Activated naive CD4-positive, alpha-beta T cell treated with Interleukin-2 at 50 U/mL for 16 hours (primary cell): ENCODE measurements around the gene SEMA4B.
"Not testable (repeated sequence)": the region's sequence is repeated elsewhere in the genome, so short reads cannot be mapped to it uniquely, and the experiment has no call there.

ENCODE experiments used
- DNase-seq: peaks from one replicate; pipeline ENCODE4 v3.0.0-alpha.2; 2020

SEMA4B gene

GRCh38 chr15:90201130-90201943 lies at the start of gene SEMA4B:
SEMA4B (plus strand) TSS chr15:90201330; CDS start chr15:90201579, 249 bp downstream.
- DNase-seq: peak; percentile 71

- no peak for DNase-seq
These were observed 49.0 kb upstream of the SEMA4B start for GRCh38 chr15:90151989-90152645.

DNA sequence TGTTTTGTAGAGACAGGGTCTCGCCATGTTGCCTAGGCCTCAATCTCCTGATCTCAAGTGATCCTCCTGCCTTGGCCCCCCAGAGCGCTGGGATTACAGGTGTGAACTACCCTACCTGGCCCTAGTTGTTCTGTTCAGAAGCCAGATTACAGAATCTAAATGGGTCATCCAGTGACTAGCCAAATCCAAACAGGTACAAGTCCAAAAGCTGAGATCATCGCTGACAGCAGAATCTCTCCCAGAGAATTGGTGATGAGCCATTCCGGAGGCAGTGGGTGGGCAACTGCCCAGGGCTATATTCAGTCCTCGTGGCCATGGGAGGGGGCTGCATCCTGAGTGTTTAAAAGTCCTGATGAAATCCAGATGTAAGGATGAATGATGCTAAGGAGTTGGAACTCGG lies 47.5 kb upstream of the SEMA4B start:
- no peak for DNase-seq

DNA sequence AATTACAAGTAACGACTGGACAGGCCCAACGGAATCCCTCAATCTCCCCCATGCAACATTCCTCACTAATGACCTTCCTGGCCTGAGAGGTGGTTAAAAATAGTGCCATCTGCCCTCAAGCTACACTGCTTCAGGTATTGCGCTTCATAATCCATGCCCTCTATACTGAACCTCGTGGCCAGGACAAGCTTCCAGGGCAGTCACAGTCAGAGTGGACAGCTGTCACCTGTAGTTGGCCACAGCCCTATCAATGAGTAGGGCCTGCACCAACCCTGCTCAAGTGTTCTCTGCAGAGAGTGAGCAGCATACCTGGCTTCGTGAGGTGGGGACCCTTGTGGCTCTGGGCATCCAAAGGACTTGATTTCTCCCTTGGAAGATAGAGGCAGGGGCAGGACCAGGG lies 46.9 kb upstream of the SEMA4B start:
- no peak for DNase-seq

GRCh38 chr15:90154861-90155626 lies 46.1 kb upstream of the SEMA4B start:
- DNase-seq: no peak

GRCh38 chr15:90159213-90159612 lies 41.9 kb upstream of the SEMA4B start:
- DNase-seq: no peak

DNA sequence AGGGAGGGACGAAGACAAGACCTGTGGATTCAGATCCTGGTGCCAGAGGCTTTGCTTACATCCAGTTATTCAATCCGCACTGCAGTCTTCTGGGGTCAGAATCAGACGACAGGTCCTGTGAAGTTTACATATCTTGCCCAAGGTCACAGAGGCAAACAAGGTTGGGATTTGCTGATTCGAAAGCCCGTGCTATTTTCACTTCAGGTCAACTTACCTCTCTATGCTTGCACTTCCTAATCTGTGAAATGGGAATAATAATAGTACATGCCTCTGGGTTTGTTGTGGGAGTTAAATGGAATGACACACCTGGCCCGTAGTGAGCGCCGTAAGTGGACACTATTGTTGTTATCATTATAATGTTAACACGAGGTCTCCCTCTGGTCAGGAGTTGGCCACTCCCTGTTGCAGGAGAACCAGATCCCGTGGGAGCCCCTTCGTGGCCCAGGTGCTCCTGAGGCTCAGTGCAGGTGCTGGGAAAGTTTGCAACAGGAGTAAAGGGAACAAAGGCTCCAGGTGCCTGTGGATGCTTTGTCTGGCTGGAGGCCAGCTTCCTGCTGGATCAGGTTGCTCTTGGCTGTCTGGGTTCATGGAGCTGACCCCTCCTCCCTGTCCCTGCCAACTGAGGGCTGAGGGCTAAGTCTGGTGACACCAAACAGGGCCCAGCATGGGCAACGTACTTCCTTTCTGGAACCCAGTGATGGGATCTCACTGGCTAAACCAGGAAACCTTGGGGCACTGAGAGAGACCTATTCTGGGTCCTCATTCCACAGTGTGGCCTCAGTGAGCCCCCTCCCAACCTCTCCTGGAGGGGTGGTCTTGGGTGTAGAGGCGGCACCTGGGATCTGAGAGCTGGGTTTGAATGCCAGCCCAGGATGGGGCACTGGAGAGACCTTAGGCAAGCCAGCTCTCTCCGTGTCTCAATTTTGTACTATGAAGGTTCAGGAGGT lies 40.1 kb upstream of the SEMA4B start:
- no peak for DNase-seq

GRCh38 chr15:90161950-90162361 lies 39.2 kb upstream of the SEMA4B start:
- no peak for DNase-seq

DNA sequence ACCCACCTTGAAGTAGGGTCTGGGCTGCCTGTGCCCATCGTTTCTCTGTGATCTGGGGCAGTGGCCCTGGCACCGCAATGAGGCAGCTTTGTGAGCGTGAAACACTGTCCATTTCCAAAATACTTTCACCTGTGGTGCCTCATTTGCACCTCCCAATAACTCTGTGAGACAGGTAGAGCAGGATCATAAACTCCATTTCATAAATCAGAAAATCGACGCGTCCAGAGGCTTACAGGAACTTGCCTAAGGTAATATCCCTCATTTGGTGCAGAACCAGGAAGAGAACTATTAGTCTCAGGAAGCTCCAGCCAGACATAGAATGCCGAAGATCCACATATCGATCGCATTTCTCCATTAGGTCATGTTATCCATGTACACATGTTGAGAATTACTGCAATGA lies 38.2 kb upstream of the SEMA4B start:
- no peak for DNase-seq

- DNase-seq: not testable (repeated sequence)
These were observed 36.9 kb upstream of the SEMA4B start for GRCh38 chr15:90164239-90164638.

- no peak for DNase-seq
These were observed 36.0 kb upstream of the SEMA4B start for GRCh38 chr15:90165157-90165556.

- peak; percentile 36 for DNase-seq
These were observed 35.3 kb upstream of the SEMA4B start for GRCh38 chr15:90165659-90166489.

DNA sequence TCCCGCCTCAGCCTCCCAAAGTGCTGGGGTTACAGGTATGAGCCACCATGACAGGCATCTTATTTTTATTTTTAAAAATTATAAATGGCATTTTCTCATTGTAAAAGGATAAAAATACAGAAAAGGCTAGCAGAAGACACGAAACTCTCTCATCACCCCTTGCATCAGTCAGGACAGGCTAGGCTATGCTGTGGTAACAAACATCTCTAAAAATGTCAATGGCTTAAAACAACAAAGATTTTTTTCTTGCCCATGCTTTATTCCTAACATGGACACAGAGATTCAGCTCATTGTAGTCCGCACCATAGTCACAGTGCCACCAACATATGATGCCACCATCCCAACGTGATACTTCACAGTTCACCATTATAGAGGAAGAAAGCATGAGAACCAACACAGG lies 34.0 kb upstream of the SEMA4B start:
- no peak for DNase-seq

DNA sequence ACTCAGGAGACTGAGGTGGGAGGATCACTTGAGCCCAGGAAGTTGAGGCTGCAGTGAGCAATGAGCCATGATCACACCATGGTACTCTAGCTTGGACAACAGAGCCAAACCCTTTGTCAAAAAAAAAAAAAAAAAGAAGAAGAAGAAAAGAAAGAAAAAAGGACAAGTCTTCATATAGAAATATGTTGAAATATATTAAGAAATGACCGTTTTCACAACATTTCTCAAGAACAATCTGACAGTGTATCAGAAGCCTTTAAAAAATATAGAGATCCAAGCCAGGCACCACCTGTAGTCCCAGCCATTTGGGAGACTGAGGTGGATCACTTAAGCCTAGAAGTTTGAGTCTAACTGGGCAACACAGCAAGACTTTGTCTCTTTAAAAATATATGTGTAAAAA lies 29.5 kb upstream of the SEMA4B start:
- DNase-seq: no peak

- no peak for DNase-seq
These were observed 27.8 kb upstream of the SEMA4B start for GRCh38 chr15:90173372-90173771.

DNA sequence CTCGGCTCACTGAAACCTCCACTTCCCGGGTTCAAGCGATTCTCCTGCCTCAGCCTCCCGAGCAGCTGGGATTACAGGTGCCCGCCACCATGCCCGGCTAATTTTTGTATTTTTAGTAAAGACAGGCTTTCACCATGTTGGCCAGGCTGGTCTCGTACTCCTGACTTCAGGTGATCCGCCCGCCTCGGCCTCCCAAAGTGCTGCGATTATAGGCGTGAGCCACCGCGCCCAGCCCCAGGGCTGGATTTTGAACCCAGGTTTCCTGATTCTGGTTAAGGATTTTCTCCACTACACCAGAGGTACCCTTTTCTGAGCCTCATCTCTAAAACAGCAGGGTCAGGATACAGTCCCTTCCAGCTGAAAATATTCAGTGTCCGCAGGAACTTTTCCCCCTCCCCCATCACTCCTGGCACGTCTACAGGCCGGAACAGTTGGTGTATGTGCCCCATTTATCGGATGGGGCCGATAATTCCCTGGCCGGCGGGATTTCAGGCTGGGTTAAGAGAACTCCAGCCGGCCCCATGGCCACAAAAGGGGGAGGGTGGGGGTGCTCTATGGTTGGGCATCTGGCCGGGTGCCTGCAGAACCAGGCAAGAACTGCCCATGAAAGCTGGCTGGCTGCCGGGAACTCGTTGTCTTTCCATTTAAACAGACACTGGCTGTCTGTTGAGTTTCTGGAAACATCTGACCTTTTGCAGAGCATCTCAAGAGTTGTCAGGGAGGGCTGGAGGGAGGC lies 26.8 kb upstream of the SEMA4B start:
- DNase-seq: no peak

GRCh38 chr15:90177012-90177411 lies 24.1 kb upstream of the SEMA4B start:
- no peak for DNase-seq

DNA sequence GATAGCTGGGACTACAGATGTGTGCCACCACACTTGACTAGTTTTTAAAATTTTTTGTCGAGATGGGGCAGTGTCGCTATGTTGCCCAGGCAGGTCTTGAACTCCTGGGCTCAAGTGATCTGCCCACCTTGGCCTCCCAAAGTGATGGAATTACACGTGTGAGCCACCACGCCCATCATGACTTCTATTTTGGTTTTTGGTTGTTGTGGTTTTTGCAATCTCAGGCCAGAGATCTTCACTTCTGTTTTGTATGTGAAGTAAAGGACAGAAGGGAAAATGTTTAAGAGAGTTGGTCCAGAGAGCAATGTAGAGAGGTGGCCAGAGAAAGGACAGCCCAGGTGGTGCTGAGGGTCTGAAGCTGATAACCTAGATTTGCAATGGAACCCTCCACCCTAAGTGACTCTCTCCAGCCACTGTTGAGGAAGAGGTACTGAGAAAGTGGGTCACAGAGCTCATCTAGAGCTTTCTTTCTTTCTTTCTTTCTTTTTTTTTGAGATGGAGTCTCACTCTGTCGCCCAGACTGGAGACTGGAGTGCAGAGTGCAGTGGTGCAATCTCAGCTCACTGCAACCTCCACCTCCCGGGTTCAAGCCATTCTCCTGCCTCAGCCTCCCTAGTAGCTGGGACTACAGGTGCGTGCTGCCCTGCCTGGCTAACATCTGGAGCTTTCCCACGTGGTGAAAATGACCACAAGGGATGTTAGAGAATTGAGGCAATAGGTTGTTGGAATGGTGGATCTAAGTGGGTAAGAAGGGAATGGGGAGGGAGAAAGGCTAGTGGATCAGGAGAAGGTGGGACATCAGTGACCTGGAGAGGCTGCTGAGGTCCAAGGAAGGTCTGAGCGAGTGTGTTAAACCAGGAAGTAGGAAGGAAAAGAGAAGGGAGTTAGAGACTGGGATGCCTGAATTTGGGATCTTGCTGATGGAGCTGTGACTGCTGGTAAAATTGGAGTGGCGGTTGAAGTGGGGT lies 22.4 kb upstream of the SEMA4B start:
- DNase-seq: no peak

DNA sequence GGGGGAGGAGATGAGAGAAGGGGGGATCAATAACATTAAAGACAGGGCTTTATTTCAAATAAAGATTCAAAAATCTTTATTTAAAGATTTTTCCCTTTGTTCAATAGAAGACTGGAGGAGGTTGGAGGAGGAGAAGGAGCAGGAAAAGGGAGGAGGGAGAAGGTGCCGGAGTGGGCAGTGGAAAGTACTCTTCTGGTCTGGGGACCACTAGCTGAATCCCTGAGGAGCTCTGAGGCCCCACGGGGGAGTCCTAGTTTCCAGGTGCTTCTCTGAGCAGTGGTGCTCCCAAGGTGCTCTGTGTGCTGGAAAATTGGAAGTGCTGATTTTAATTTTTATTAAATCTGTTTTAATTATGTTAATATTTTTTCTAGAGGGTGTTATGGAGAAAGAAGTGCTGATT lies 19.4 kb upstream of the SEMA4B start:
- DNase-seq: no peak
